Hippocampal formation (tissue), 2 donors: ENCODE data around the gene YPEL1.

Source experiments
- DNase-seq, 2 donors: peaks; one replicate each; lab custom pipeline; 2025; lab: John Stamatoyannopoulos, UW

The YPEL1 gene

GRCh38 chr22:21657020-21657359 lies 78.6 kb downstream of the YPEL1 start:
- no peak for DNase-seq

- no peak for DNase-seq
Observed at GRCh38 chr22:21652547-21653545, 82.7 kb downstream of the YPEL1 start.

GRCh38 chr22:21652010-21652546 lies 83.5 kb downstream of the YPEL1 start:
- peak; percentile 47 to 77 for DNase-seq

- no peak for DNase-seq
Observed at GRCh38 chr22:21651521-21652009, 84.0 kb downstream of the YPEL1 start.

- no peak for DNase-seq
Observed at GRCh38 chr22:21650823-21651520, 84.6 kb downstream of the YPEL1 start.

- no peak for DNase-seq
Observed at GRCh38 chr22:21650280-21650679, 85.3 kb downstream of the YPEL1 start.
